ENCODE results near the gene IGLL5.
A peak's percentile ranks its signal among the peaks of the same experiment; 100 is the strongest.

The IGLL5 gene

DNA sequence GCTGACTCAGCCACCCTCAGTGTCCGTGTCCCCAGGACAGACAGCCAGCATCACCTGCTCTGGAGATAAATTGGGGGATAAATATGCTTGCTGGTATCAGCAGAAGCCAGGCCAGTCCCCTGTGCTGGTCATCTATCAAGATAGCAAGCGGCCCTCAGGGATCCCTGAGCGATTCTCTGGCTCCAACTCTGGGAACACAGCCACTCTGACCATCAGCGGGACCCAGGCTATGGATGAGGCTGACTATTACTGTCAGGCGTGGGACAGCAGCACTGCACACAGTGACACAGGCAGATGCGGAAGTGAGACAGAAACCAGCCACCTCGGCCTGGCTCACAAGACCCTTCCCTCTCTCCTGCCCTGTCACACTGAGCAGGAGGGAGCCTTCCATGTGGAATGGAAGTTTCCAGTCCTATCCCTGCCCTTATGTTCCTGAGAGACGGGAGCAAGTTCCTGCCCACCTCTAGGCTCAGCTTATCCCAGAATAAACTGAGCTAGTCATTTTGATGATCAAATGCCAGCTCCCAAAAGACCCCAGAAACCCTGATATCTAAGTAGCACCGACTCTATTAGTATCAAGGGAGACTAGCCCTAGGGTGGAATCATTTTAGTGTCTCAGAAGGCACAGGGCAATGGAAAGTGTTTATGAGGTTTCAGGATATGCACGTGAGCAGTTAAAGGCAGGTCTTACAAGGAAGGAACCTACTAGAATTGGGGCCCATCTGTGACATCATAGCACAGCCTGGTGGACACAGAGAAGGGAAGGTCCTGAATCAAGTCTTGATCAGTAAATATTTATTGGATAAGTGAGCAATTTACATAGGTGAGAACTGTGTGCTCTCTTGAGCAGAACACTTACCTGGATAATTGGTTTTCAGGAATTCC, 6.3 kb upstream of the IGLL5 start:
- DNase-seq (ENCODE audit: low read depth): no peak
- TF ChIP-seq, protein P1, sequence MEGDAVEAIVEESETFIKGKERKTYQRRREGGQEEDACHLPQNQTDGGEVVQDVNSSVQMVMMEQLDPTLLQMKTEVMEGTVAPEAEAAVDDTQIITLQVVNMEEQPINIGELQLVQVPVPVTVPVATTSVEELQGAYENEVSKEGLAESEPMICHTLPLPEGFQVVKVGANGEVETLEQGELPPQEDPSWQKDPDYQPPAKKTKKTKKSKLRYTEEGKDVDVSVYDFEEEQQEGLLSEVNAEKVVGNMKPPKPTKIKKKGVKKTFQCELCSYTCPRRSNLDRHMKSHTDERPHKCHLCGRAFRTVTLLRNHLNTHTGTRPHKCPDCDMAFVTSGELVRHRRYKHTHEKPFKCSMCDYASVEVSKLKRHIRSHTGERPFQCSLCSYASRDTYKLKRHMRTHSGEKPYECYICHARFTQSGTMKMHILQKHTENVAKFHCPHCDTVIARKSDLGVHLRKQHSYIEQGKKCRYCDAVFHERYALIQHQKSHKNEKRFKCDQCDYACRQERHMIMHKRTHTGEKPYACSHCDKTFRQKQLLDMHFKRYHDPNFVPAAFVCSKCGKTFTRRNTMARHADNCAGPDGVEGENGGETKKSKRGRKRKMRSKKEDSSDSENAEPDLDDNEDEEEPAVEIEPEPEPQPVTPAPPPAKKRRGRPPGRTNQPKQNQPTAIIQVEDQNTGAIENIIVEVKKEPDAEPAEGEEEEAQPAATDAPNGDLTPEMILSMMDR (conservative IDR thresholded peaks at IDR 0.05; ENCODE audit: low read length): no peak
- no peak overlapping the region for H3K4me3 ChIP-seq (ENCODE audit: low read length)

DNA sequence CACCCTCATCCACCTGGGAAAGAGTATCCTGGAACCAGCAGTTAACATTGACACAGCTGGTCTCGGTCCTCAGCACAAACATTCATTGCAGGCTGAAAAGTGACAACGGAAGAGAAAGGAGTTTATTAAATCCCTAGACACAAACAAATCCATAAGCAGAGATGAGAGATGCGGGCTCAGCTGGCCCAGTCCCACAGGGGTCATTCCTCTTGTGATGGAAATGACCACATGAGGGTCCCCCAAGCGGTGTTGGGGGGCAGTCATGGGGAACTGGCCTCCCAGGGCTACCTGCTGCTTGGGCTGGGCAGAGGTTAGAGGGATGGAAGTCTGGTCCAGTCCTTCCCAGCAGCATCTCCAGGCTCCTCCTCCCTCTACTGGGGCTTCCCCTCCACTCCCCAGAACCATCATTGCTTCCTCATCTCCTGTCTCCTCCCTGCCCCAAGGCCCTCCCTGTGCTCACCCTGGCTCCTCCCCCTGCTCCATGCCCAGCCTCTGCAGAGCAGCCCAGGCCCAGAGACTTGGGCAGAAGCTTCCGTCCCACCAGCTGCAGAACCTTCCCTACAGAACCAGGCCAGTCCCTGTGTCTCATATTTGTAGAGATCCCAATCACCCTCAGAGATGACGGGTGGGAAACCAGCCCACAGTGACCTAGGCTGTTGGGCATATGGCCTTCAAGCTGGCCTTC, 5.4 kb upstream of the IGLL5 start:
- no peak overlapping the region for H3K4me3 ChIP-seq (ENCODE audit: low read length)
- TF ChIP-seq, protein P1 (conservative IDR thresholded peaks at IDR 0.05; ENCODE audit: low read length): no peak
- DNase-seq (ENCODE audit: low read depth): no peak

DNA sequence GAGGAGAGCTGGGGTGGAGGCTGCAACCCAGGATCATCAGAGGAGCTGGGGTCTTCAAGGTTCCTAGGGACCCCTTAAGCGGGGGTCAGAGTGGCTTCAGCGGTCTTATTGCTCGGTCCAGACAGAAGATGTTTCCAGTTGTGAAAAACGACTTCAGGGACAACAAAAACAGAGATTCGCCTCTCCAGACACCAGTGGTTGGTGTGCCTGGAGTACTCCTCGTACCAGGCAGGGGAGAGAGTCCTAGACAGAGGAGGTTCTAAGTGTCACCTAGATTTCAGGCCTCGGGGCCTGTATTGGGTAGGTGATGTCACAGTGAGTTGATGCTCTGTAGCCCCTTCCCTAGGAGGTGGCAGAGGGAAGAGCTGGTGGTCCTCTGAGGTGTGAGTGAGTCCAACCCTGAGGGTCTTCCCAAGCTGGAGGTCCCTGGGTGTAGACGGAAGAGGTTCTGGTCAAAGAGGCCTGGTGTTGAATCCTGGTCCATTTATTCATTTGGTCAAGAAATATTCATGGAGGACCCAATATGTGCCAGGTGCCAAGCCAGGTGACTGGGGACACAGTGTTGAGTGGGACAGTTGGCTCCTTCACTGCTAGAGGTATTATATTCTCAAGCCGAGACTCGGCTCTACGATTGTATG, 4.4 kb upstream of the IGLL5 start:
- no peak for DNase-seq (ENCODE audit: low read depth)
- TF ChIP-seq, protein P1 (conservative IDR thresholded peaks at IDR 0.05; ENCODE audit: low read length): no peak
- H3K4me3 ChIP-seq (ENCODE audit: low read length): no peak overlapping the region

DNA sequence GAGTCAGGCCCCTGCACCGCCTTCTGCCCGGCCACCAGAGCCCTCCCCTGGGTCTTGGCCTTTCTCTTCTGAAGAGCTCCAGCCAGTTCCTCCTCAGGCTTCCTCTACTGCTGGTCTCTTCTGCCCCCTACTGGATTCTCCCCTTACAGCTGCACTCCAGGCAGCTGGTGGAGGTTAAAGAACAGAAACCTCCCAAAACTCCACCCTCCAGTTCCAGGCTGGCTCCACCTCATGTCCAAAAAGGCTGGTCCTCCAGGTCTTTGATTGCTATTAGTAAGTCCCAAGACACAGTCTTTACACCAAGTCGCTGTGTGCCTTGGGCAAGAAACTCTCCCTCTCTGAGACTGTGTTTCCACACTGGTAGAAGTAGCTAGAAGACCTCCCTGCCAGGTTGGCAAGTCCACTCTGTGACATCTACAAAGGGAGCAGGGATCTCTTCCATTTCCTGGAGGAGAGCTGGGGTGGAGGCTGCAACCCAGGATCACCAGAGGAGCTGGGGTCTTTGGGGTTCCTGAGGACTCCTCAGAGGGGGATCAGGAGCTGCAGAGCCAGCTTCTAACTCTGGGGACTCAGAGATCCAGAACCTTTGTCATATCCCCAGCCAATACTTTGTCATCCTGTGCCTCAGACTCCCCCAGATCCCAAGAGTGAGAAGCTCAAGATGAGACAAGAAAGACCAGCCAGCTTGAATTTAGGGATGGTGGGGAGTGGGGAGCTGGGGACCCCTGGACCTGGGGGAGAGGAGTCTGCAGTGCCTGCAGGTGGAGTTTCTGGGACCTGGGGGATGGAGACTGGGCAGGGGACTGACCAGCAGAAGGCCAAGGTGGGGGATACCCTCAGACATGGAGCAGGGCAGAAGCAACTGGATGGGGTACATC, 3.4 kb upstream of the IGLL5 start:
- DNase-seq (ENCODE audit: low read depth): peak; percentile 39
- TF ChIP-seq, protein P1 (conservative IDR thresholded peaks at IDR 0.05; ENCODE audit: low read length): peak; percentile 55
- no peak overlapping the region for H3K4me3 ChIP-seq (ENCODE audit: low read length)

DNA sequence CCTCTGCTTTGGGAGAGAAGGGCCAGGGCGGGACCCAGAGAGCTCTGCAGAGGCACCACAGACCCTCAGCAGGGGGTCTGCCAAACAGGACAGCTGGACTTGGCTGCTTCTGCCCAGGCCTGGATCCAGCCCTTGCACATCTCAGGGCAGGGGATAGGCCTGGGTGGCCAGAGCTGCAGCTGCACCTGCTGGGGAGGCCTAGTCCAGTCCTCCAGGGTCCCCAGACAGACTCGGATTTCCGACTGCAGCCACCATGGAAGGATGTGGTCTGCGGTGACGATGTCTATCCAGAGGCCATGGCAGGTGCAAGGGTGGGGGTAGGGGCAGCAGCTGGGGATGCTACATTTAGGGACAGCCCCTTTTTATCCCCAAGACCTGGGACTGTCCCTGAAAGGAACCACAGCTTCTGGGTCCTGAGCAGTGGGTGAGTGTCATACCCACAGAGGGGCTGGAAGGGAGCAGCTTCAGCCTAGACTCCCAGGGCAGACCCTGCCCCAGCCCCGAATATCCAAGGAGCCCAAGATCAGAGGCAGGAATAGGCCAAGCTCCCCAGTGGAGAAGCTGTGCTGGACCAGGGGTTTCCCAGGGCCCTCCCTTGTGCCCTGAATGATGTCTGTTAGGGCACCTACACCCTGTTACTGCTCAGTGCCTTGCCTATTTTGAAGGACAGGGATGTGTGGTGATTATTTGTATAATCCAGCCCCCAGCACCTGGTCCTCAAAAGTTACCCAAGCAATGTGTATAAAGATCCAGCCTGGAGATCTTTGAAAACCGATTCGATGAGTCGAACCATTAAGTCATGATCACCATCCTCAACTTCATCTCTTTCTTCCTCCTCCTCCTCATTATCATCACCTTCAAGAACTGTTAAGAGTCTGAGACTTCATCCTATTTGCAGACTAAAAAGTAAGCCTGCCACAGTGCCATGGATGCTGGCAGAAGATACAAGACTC, 2.5 kb upstream of the IGLL5 start:
- TF ChIP-seq, protein P1 (conservative IDR thresholded peaks at IDR 0.05; ENCODE audit: low read length): no peak
- no peak overlapping the region for H3K4me3 ChIP-seq (ENCODE audit: low read length)
- no peak for DNase-seq (ENCODE audit: low read depth)

DNA sequence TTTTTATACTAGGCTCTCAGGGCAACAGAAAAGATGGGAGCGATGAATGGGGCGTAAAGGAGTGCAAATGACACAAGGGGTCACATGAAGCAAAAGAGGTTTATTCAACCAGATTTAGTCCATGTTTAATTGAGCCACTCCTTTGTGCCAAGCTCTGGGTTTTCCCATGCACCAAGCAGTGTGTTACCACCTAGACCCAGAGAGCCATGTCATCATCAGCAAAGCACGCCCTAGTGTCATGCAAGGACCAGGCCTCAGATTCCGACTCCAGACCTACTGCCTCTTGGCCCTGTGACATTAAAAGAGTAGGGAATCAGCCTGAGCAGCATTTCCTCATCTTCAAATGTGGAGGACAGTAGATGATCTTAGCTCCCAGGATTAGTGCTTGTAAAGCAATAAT, 1.1 kb upstream of the IGLL5 start:
- H3K4me3 ChIP-seq (ENCODE audit: low read length): no peak overlapping the region
- DNase-seq (ENCODE audit: low read depth): no peak
- TF ChIP-seq, protein P1 (conservative IDR thresholded peaks at IDR 0.05; ENCODE audit: low read length): no peak

Data from AG10803 (cell line).